ENCODE results near the gene XCR1.
"Not testable (repeated sequence)": the region's sequence is repeated elsewhere in the genome, so short reads cannot be mapped to it uniquely, and the experiment has no call there.

Gene XCR1

GRCh38 chr3:46006238-46007032 lies 20.8 kb downstream of the XCR1 start:
- DNase-seq (ENCODE audit: low spot score): no peak

GRCh38 chr3:46003706-46004105 lies 23.6 kb downstream of the XCR1 start:
- not testable (repeated sequence) for DNase-seq (ENCODE audit: low spot score)

- no peak for DNase-seq (ENCODE audit: low spot score)
Measured at GRCh38 chr3:46001178-46001577, 26.1 kb downstream of the XCR1 start.

GRCh38 chr3:45997942-45998341 lies 29.3 kb downstream of the XCR1 start:
- DNase-seq (ENCODE audit: low spot score): no peak

- not testable (repeated sequence) for DNase-seq (ENCODE audit: low spot score)
Measured at GRCh38 chr3:45997499-45997898, 29.8 kb downstream of the XCR1 start.

- peak; percentile 94 for DNase-seq (ENCODE audit: low spot score)
Measured at GRCh38 chr3:45995236-45996192, 31.8 kb downstream of the XCR1 start, which contains the start of gene FYCO1. Gene FYCO1 (minus strand): TSS chr3:45995824. CDS start chr3:45984910, 10,914 bp downstream.

- DNase-seq (ENCODE audit: low spot score): no peak
Measured at GRCh38 chr3:45994419-45995235, 32.7 kb downstream of the XCR1 start.

GRCh38 chr3:45993421-45994027 lies 33.8 kb downstream of the XCR1 start:
- no peak for DNase-seq (ENCODE audit: low spot score)

- DNase-seq (ENCODE audit: low spot score): no peak
Measured at GRCh38 chr3:45992821-45993221, 34.5 kb downstream of the XCR1 start.

GRCh38 chr3:45992133-45992729 lies 35.1 kb downstream of the XCR1 start:
- DNase-seq (ENCODE audit: low spot score): no peak

GRCh38 chr3:45991341-45991740 lies 35.9 kb downstream of the XCR1 start:
- no peak for DNase-seq (ENCODE audit: low spot score)

- DNase-seq (ENCODE audit: low spot score): no peak
Measured at GRCh38 chr3:45990181-45990580, 37.1 kb downstream of the XCR1 start.

GRCh38 chr3:45988804-45989203 lies 38.5 kb downstream of the XCR1 start:
- no peak for DNase-seq (ENCODE audit: low spot score)

- DNase-seq (ENCODE audit: low spot score): no peak
Measured at GRCh38 chr3:45988362-45988761, 38.9 kb downstream of the XCR1 start.

- no peak for DNase-seq (ENCODE audit: low spot score)
Measured at GRCh38 chr3:45987368-45988291, 39.7 kb downstream of the XCR1 start.

- DNase-seq (ENCODE audit: low spot score): no peak
Measured at GRCh38 chr3:45986303-45986982, 40.8 kb downstream of the XCR1 start.

- no peak for DNase-seq (ENCODE audit: low spot score)
Measured at GRCh38 chr3:45985532-45986302, 41.6 kb downstream of the XCR1 start.

Measured in left forelimb (tissue), 1 donor.